DMS53 treated with DMSO at 0.1 percent for 48 hours (cell line): ENCODE data around the gene DNAH3.

Experiments
- DNase-seq: peaks from one replicate; lab custom pipeline; 2025; ENCODE audit not compliant: unreplicated experiment; lab: John Stamatoyannopoulos, UW

DNAH3 gene

DNA sequence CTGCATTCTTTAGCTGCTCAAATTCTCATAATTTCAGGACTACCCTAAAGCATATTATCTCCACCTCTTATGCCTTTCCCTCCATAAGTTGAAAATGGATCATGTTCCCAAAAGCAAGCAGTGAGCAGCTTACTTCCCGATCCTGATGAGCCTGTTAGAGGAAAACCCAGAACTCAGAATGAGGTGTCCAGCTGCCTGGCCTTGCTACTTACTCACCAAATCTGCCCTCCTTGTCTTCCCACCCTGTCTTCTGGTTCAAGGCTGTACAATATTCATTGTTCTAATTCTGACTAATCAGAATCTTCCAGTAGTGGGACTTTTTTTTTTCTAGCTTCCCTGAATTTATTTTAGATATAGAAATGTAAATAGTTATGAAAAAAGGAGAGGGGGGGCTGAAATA is 239.3 kb downstream of the DNAH3 start:
- DNase-seq: no peak

DNA sequence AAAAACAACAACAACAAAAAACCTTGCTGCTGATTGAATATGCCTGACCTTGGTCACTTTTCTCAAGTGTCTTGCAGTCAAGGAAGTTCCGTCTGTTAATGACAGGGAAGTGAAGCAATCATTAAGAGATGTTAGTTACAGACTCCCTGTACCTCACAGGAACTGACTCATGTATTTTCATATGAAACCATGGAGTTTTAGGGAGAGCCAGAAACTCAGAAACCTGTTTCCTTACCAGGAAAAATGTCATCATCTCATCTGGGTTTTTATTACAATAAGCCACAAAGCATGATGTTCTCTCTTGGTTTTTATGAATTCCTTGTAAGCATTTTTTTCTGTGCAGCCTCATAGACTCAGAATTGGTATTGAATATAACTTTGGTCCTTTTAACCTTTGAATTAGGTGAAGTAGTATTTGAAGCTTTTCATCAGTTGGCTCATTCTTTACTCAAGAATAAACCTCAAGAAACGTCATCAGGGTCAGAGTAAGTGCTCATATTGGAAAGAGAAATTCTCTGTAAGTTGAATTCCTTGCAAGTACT is 239.8 kb downstream of the DNAH3 start:
- DNase-seq: no peak

DNA sequence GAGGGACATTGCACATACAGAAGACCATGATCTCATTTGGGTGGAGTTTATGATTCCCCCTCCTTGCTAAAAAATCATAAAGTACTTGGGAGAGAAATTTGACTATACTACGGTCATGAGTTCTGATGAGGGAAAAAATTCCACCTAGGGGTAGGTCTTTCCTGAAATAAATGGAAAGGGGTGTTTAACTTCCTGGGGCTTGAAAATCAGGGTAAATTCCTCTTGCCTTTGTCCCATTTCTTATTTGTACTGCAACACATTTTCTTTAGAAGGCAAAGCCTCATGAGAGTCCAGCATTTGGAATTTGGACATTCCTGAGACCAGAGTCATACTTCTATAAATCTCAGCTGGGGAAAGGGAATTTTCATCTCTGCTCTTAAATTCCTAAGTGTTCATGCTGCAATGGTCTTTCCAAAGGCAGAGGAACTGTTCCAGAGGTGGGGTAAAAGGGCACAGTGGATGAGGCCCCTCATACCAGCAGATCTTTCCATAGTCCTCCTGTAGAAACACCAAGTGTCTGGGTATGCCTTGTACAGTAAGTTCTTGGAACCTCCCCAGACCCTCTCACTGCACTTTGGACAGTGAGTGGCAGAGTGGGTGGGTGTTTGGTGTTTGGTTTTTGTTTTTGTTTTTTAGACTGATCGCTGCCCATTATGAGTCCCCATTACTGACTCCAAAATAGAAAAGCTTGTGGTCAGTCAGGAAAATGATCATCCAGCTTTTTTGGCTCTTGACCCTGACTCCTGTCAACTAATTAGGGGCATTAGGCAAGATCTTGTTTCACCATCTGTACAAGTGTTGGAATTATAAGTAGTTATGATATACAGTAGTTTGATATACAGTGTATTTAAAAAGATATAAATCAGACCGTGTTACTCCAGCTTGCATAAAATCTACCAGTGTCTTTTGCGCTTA is 244.0 kb downstream of the DNAH3 start:
- no peak for DNase-seq

DNA sequence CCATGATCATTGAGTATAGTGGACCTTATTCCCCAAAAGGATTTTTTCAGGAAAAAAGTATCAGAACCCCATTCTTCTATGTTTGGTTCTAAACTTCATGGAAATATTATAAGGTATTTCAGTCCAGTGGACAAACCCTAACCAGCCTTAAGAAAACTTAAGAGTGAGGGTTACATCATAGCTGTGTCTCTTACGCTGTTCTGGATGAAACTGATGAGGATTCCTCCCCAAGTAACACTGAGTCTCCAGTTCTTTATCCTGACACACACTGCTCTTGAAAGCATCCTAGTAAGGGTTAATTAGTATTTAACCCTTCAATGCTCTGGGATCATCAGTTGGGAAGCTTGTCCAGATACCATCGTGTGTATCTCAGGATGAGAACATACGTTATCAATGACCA is 245.1 kb downstream of the DNAH3 start:
- DNase-seq: no peak

DNA sequence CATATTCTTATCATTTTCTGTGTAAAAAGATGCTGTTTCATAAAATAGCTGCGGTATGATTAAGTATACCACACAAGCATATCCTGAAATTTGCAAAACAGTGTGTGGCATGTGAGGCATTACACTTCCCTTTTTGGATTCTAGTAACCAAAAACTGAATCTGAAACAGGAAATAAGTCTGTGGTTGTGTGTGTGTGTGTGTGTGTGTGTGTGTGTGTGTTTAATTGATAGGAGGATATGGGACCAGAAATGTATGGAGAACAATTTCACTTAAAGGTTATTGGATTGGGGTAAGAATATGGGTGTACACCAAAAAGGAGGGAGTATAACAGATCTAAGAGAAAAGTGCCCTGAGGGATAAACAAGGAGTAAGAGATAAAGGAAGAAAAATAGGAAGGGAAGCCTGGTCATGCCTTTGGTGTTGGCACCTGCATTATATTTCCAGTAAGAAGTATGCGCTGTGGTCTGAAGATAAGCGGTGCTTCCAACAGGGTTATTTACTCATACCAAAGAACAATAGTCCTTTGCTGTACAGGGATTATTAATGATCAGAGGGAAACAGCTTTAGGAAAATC is 246.1 kb downstream of the DNAH3 start:
- no peak for DNase-seq

DNA sequence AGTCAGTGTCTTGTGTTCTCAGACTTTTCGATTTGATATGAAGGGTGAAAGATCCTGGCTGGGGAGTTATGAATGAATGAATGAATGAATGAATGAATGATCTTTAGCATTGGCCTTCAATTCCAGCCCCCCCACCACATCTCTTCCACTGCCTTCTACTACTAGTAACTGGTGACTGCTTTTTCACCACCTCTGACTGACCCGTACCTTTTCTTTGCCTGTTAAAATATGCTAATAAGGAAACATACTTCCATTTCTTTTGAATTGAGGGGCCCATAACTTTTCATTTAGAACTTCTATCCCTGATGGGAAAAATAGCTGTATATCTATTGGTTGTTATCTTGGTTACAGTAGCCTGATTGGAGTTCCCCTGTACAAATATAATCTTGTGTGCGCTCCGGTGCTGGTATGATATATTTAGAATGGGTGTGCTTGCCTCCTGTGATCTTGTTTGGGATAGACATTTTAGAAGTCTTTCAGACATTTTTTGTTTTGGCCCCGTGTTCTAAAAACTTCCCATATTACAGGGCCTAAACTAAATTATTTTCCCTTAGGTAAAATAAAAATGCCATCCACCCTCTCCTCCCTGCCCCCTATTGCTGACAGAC is 246.6 kb downstream of the DNAH3 start:
- DNase-seq: no peak

DNA sequence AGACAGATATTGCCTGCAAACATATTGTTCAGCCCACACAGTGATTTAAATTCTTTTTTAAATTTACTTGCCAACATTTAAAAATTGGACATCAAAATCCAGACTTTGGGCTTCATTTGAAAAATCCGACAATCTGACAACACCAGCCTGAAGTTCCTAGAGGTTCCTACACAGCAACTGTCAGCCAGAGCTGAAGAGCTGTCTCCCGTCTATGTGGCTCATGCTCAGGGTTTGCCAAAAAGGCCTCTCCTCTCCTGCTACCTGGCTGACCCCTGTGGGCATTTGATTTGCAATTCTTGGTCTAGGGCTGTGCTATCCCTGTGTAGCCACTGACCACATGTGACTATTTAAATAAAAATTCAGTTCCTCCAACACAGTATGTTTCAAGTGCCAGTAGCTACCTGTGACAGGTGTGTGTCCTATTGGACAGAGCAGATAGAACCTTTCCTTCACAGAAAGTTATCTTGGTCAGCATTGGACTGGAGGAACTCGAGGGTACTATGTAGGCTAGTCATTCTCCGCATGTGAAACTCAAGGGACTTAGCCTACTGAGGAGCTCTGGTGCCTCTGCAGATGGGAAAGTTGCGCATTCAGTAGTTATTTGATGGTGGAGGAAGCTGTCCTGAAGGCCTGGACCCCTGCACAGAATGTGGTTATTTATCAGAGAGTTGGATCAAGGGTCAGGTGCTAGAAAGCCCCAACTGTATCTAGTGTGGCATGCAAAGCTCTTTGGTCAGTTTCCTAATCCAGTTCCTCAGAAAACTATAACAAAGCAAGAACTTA is 247.3 kb downstream of the DNAH3 start:
- DNase-seq: no peak

DNA sequence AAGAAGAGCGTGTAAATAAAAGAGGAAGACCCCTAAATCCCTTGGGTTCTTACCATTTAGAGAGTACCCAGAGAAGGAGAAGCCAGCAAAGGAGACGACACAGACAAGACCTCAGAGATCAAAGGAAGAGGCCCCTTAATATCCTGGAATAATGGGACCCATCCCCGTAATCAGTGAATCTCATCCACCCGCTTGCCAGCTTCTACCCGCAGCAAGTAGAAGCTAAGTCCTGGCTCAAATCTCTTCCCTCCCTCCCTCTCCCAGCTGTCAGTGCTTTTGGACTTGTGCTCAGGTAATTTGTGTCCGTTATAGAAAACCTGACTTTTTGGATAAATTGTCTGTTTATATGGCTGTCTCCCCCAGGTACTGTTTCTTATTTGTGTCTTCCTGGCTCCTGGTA is 248.2 kb downstream of the DNAH3 start:
- DNase-seq: no peak

DNA sequence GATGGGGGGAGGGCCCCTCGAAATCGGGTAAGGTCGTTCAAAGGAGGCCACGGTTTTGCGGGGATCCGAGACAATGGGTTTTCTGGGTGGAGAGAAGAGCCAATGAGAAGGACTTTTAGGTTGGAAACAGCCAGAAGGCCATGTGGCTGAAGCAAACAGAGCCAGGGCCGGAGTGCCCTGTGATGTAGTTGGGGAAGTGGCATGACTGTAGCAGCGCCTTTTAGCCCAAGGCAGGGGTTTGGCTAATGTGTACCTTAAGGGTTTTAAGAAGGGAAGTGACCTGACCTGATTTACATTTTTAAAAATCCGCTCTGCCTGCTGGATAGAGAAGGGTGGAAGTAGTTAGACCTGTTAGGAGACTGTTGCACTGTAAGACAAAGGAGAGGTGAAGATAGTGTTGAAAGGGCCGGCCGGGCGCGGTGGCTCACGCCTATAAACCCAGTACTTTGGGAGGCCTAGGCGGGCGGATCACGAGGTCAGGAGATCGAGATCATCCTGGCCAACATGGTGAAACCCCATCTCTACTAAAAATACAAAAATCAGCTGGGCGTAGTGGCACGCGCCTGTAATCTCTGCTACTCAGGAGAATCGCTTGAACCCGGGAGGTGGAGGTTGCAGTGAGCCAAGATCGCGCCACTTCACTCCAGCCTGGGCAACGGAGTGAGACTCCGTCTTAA is 249.1 kb downstream of the DNAH3 start:
- DNase-seq: peak; percentile 15

DNA sequence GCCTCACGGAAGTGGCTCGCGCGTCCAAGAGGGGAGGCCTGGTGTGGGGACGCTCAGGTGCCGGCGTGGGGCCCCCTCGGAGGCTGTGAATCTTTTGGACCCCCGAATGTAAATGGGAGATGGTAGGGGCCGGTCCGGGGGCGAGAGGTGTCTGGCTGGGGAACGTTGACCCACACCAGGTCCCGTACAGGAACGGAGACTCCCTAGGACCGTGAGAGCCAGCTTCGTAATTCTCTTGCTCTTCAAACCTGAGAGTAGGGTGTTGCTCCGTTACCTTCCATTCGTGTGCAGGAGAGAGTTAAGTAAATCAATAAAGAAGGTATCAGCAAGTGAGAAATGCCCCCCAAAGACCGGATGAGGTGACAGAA is 249.6 kb downstream of the DNAH3 start:
- no peak for DNase-seq

DNA sequence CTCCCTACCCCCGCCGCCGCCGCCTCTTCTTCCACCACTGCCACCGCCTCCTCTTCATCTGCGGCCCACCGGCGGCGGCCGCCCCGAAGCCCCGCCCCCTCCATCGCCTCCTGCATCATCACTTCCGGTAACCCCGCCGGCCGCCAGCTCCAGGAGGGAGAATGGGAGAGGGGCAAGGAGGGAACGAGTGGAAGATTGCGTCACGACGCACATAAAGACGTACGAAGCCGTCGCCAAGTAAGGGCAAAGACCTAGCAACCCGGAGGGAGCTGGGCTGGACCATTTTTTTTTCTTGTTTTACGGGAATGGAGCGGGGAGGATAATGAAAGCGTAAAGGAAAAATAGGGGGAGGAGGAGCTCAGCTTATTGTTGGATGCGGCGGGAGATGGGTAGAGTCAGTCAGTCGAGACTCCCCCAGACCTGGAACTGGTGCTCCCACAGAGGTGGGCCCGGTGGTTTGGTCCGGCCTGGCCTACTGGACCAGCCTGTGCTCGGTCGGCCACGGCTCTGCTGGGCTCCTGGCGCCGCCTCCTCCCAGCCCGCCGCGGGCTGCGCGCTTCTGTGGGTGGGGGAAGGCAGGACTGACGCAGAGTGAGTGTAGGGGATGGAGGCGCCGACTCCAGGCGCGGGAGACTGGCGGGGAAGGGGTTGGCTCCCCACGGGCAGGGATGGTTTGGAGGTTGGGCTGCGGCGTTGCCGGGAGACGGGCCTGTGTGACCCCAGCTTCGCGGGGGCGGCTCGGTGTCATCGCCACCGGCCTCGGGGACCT is 250.2 kb downstream of the DNAH3 start, which contains the start of the genes DCUN1D3 and LYRM1:
TSS of gene DCUN1D3 (minus strand) at position 60 of the 769 bp plus-strand sequence. CDS start 37,820 bp downstream, outside the sequence.
TSS of gene LYRM1 (plus strand) at position 473 of the 769 bp plus-strand sequence. CDS start 14,785 bp downstream, outside the sequence.
- peak; percentile 88 for DNase-seq

DNA sequence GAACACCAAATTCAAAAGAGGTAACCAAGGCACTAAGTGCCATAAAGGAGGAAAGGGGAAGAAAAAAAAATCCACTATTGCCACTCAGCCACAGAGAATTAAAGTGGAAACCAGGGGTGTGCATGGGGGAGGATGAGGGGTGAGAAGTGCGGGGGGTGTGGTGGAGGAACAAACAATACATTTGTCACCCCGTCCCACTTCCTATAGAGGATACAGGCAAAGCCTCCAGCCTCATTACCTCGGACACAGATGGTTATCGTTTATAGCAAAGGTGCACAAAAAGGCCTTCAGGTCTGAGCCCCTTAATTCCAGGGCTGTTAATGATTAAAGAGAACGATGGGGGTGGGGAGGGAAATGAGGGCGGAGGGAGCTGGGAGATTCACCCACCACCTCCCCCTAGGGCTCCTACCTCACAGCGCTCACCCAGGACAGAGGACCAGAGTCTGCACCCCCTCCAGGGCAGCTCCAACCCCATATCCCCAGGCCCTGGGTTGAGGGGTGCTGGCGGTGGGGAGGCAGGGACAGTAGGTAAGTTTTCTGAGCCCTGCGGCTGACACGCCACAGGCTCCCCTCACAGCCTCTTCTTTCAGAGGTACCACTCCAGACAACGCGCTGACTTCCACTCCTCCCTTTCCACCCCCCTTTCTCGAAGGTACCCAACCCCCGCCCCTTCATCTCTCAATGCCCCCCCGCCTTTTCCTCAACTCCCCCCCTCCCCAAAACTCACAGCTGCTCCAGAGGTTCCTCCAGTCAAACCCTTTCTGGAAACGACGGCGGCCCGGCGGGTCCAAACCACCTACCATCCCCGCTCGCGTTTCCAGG is 251.0 kb downstream of the DNAH3 start:
- no peak for DNase-seq

DNA sequence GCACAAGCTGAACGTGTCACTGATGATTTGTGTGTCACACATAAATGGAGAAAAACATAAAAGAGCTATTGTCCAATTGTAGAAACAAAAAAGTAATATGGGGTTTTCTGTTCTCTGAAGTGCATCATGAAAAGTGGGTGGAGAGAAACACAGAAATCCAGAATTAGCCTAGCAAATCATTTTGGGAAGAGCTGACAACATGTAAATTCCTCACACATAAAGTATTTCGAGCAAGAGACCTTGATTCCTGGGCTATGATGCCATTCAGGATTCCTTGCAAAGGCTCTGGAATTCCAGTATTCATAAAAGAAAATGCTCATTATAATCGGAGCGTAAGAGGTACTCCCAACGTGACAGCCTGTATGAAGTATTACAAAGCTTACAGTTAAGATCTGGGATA is 251.6 kb downstream of the DNAH3 start:
- DNase-seq: no peak

DNA sequence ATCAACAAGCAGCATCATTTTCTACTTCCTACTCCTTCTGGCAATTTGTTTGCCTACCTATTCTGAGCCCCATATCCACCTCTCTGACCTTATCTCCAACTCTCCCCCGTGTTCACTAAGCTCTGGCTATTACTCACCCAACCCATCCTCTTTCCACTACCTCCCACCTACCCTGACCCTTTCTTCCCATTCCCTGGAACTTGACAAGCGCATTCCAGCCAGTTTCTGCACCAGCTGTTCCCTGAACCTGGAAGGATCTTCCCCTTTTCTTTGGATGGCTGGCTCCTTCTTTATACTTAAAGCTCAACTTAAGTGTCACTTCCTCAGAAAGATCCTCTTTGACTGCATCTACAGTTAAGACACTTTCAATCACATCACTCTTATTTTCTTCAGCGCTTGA is 252.7 kb downstream of the DNAH3 start:
- no peak for DNase-seq

DNA sequence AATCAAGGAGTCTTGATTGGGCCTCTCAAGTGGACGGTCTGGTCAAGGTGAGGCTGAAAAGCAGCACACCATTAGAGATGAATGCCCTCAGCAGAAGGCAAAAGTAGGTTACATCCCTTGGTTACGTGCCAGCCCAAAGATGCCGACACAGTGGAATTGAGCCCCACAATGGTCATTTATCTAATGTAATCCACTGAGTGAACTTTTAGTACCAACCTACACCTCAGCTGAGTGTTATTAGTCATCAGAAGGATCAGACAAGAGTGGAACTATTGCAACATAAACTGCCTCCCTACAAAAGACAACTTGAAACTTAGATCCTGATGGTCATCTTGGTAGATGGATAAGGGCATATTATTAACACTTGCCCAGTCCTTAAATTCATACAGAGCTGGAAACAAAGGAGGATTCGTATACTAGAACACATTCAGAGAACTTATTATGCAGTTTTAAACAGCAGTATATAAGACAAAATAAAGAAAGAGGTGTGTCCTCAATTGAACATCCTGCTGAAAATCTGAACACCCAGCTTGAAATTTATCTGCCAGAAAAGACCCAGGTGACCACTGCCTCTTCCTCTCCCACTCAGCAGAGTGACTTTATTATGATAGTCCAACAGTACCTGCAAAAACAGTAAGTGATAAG is 253.3 kb downstream of the DNAH3 start:
- DNase-seq: no peak

DNA sequence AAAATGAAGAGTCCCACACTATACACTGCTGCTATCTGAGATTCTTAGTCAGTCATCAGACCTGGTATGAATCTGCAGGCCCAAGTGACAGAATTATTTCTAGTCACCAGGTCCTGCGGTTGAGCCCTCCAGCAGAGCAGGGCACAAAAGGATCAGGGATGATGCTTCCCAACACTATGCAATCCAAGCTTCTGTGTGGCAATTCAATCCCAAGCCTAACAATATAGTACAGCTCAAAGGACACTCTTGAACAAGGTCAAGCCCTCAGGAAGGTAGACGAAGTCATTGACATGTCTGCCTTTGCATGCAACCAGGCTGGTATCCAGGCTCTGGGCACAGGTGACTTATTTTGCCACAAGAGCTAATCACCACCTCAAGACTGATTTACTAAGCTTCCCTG is 256.3 kb downstream of the DNAH3 start:
- DNase-seq: no peak

DNA sequence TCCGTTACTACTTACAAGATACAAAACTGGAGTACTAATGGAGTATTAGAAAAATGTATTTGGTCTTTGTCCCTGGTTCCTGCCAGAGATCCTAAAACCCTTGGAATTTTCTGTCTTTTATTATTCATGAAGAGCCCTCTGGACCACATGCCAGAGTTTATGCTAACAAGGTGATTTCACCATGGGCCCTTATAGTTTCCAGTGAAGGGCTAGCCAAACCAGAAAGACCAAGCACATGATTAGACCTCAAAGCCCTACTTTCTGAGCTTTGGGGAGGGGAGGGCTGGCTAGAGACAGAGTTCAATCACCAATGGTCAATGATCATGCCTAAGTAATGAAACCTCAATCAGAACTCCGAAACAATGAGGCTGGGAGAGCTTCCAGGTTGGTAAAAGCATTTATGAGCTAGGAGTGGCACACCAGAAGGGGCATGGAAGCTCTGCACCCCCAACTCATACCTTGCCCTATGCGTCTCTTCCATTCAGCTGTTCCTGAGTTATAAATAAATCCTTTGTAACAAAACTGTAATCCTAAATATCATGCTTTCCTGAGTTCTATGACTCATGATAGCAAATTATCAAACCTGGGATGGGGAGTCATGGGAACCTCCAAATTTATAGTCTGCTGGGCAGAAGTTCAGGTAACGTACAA is 260.9 kb downstream of the DNAH3 start:
- no peak for DNase-seq

DNA sequence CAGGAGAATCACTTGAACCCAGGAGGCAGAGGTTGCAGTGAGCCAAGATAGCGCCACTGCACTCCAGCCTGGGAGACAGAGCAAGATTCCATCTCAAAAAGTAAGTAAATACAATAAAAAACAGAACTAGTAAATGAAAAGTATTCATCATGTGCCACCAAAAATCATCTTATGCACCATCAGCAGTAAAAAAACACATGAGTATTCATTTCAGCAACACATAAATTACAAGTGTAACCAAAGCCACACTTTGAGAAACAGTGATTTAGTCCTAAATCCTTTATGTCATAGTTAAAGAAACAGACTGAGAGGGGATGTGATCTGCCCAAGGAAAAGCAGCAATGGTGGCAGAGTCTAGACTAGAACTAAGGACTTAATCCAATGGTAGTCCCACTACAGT is 263.4 kb downstream of the DNAH3 start:
- no peak for DNase-seq
